Nephron progenitor cell (in vitro differentiated cells): Measurements from ENCODE around the gene GNG3.

Experiments
- DNase-seq: peaks from one replicate; pipeline ENCODE4 v3.0.0; 2021
- H3K27ac Mint-ChIP-seq: 2 replicates; pipeline ENCODE4 v1.8.0; 2021; ENCODE audit warnings: mild to moderate bottlenecking, moderate library complexity, mixed read lengths
- H3K27me3 Mint-ChIP-seq: 2 replicates; pipeline ENCODE4 v1.8.0; 2021; ENCODE audit warnings: mild to moderate bottlenecking, low read depth, mixed read lengths; ENCODE audit not compliant: poor library complexity
- H3K36me3 Mint-ChIP-seq: 2 replicates; pipeline ENCODE4 v1.8.0; 2021; ENCODE audit warnings: low read depth, mixed read lengths
- H3K4me1 Mint-ChIP-seq: 2 replicates; pipeline ENCODE4 v1.8.0; 2021; ENCODE audit warnings: mixed read lengths
- H3K4me3 Mint-ChIP-seq: 2 replicates; pipeline ENCODE4 v1.8.0; 2021; ENCODE audit warnings: mild to moderate bottlenecking, moderate library complexity, mixed read lengths
- H3K9me3 Mint-ChIP-seq: 2 replicates; pipeline ENCODE4 v1.8.0; 2021; ENCODE audit warnings: mild to moderate bottlenecking, moderate library complexity, mixed read lengths
- TF ChIP-seq, protein P1 (sequence below): fragments of 200-600 bp; sonication (generic); IDR thresholded peaks from 2 replicates; pipeline ENCODE4 v1.5.0; 2021; ENCODE audit warnings: antibody characterized with exemption

Gene GNG3

DNA sequence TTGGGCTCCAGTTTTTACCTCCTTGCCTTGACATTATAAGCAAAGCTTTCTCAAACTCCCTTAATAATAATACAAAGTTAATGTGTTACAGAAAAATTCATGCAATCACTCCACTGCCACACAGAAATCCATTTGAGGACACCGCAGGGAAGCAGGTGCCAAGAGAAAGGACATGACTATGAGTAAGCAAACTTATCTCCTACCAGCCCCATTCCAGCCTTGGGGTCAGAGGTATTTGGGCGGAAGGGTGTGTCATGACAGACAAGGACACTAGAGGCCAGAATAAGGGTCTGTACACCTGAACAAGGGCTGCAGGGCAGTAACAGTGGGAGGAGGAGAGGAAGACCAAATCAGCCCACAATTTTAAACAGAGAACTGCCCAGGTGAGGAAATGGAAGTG lies 5.9 kb downstream of the GNG3 start:
- no peak for DNase-seq
- H3K4me3 Mint-ChIP-seq: no peak overlapping the region
- no peaks in the 10 kb centered on the region for H3K27me3 Mint-ChIP-seq
- H3K9me3 Mint-ChIP-seq: no peaks in the 10 kb centered on the region
- TF ChIP-seq, protein P1, sequence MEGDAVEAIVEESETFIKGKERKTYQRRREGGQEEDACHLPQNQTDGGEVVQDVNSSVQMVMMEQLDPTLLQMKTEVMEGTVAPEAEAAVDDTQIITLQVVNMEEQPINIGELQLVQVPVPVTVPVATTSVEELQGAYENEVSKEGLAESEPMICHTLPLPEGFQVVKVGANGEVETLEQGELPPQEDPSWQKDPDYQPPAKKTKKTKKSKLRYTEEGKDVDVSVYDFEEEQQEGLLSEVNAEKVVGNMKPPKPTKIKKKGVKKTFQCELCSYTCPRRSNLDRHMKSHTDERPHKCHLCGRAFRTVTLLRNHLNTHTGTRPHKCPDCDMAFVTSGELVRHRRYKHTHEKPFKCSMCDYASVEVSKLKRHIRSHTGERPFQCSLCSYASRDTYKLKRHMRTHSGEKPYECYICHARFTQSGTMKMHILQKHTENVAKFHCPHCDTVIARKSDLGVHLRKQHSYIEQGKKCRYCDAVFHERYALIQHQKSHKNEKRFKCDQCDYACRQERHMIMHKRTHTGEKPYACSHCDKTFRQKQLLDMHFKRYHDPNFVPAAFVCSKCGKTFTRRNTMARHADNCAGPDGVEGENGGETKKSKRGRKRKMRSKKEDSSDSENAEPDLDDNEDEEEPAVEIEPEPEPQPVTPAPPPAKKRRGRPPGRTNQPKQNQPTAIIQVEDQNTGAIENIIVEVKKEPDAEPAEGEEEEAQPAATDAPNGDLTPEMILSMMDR: no peak
- peak overlapping the region; percentile 97 for H3K27ac Mint-ChIP-seq
- peaks cover 36% of the 10 kb centered on the region for H3K4me1 Mint-ChIP-seq
- H3K36me3 Mint-ChIP-seq: peaks cover 78% of the 10 kb centered on the region

GRCh38 chr11:62715150-62716130 lies 8.0 kb downstream of the GNG3 start:
- no peaks in the 10 kb centered on the region for H3K9me3 Mint-ChIP-seq
- TF ChIP-seq, protein P1: no peak
- peaks cover 17% of the 10 kb centered on the region for H3K4me1 Mint-ChIP-seq
- H3K27ac Mint-ChIP-seq: peak overlapping the region; percentile 58
- DNase-seq: no peak
- H3K27me3 Mint-ChIP-seq: no peaks in the 10 kb centered on the region
- peaks cover 91% of the 10 kb centered on the region for H3K36me3 Mint-ChIP-seq
- H3K4me3 Mint-ChIP-seq: no peak overlapping the region

DNA sequence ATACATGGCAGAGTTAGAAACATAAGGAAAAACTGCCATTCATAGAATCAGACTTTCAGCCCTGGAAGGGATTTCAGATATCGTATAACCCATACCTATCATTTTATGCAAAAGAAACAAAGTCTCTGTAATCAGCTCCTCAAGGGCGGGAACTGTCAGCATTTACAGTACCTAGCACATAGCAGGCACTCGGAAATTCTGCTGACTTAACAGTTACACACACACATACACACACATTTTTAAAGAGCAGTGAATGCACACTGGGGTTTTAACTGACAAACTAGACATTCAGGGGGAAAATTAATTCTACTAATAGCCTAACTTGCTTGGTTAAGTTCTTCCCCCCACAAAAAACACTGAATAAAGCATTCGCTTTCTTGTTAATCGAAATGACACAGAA lies 8.7 kb downstream of the GNG3 start:
- TF ChIP-seq, protein P1: no peak
- Mint-ChIP-seq H3K4me1 (peaks cover 17% of the 10 kb centered on the region), H3K36me3 (peaks cover 91% of the 10 kb centered on the region), H3K27ac (no peak overlapping the region), H3K27me3 (no peaks in the 10 kb centered on the region), H3K9me3 (no peaks in the 10 kb centered on the region), H3K4me3 (no peak overlapping the region)
- no peak for DNase-seq

DNA sequence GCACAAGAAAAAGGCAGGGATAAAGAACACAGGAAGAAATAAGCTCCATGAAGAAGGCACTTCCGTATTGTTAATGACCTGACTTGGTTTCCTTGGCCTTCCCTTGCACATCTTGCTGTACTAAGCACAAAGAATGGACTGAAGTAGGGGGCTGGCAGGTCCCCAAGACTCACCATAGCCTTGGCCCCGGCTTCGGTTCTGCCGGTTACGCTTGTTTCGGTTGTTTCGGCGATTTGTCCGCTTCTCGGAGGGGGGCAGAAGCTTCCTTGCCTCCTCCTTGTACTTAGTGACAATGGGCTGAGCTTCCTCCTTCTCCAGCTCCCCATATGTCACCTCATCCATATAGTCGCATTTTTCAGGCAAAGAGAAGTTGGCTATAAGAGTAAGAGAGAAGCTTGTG lies 9.3 kb downstream of the GNG3 start:
- H3K27me3 Mint-ChIP-seq: no peaks in the 10 kb centered on the region
- DNase-seq: no peak
- peaks cover 92% of the 10 kb centered on the region for H3K36me3 Mint-ChIP-seq
- no peak overlapping the region for H3K4me3 Mint-ChIP-seq
- H3K9me3 Mint-ChIP-seq: no peaks in the 10 kb centered on the region
- H3K4me1 Mint-ChIP-seq: peaks cover 17% of the 10 kb centered on the region
- TF ChIP-seq, protein P1: no peak
- no peak overlapping the region for H3K27ac Mint-ChIP-seq

- TF ChIP-seq, protein P1: no peak
- H3K9me3 Mint-ChIP-seq: no peaks in the 10 kb centered on the region
- H3K4me1 Mint-ChIP-seq: peaks cover 21% of the 10 kb centered on the region
- no peaks in the 10 kb centered on the region for H3K27me3 Mint-ChIP-seq
- H3K36me3 Mint-ChIP-seq: peaks cover 94% of the 10 kb centered on the region
- DNase-seq: no peak
- no peak overlapping the region for H3K4me3 Mint-ChIP-seq
- no peak overlapping the region for H3K27ac Mint-ChIP-seq
Measured at GRCh38 chr11:62719302-62719978, 12.0 kb downstream of the GNG3 start.
